ENCODE results near the gene NEGR1.

The NEGR1 gene

DNA sequence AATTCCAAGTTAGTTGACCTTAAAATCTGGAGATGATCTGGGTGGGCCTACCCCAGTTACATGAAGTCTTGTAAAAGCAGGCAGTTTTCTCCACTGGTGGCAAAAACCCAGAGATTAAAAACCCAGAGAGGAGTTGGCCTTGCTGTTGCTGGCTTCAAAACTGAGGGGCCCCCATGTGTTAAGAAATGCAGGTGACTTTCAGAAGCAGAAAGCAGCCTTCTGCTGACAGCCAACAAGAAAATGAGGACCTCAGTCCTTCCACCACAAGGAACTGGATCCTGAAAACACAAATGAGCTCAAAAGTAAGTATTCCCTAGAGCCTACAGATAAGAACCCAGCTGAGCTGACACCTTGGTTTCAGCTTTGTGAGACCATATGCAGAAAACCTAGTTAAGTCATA, 857.8 kb downstream of the NEGR1 start:
- no peak for DNase-seq

DNA sequence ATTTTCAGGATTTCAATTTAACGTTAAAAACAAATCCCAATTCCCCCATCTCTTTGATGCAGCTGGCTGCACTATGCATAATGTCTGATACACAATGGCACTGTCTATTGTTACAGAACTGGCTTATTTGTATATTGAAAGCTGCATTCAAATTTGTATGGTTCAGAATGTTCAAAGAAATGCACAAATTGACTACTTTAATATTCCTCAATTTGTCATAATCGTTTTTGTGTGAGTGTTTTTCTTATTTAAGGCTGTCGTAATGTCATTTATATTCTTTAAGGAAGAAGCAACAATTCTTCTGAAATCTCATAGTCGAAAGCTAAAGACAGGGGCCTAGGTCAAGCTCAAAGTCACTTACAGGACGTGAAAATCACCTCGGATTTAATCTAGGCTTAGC, 860.1 kb downstream of the NEGR1 start:
- DNase-seq = no peak

DNA sequence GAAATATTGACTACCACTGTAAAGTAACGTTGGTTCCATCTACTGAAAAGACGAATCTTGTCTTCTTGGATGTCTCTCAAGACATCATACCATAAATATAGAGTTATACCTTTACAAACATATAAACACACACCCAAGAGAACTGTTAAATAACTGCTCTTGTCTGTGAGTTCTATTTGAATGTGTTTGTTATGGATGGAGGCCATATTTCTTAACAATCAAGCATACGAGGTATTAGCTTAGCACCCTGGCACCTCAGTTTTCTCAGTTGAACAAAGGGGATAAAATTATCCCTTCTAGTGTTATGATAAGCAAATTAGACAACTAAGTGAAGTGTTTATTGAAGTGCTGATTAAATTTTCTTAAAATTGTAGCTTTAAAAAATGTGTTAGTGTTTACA, 864.9 kb downstream of the NEGR1 start:
- DNase-seq = no peak

DNA sequence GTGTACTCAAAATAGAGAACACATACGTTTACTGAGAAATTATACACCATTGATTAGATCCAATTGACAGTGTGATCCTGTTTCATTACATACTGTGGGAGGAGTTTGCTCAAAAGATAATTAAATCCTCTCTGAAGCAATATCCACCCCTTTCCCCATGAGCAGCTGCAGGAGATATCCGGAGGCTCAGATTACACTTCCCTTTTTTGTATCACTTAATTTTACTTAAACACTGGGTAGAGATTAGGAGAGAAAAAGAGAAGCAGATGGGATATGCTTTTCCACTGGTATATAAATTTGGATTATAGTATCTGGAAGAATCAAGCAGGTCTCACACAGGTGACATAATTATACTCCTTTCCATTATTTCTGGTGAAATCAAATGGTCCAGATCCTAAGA, 868.2 kb downstream of the NEGR1 start:
- DNase-seq = peak; percentile 95

DNA sequence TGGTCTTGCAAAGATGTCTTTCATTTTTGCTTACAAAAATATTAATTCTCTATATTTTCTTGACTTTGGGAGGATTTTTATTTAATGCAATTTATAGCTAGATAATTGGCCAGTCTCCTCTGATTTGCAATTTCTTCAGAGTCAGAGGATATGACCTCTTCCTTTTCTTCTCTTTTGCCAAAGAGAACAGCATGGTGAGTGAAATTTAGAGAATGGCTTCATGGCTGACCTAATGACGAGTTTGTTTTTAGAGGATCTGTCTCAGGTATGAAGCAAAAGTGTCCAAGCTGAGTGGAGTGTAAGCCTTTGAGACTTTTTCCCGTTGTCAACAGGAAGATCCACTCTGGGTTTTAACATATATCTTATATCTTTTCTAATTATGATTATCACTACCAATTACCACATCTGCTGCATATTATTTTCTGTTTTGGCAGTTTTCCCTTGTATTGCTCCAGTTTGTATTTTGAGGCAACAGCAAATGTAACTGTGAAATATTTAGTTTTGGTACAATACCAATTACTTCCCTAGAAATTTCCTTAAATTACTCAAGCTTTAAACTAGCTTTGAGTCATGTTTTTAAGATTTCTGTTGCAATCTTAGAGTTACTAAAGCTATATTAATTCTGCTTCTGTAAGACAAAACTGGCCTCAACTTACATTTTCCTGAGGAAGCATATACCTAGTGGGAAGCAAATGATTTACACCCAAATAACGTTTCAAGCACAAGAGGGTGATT, 868.7 kb downstream of the NEGR1 start:
- DNase-seq = peak; percentile 87

DNA sequence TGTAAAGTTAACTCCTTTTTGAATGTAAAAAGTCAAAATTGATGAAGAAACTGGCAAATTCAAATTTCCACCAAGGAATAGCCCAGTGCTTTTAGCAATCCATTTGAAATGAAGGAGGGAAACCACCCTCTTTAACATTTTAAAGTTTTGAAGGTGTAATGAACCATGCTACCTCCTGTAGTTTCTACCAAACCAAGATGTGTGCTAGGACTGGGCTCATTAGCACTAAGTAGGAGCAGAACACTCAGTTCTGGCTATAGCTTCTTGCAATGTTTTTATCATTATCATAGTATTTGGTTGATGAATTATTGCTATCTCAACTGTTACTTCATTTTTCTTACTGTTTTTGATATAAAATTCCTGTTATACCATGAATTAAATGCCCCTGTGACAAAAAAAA, 882.3 kb downstream of the NEGR1 start:
- DNase-seq = no peak

DNA sequence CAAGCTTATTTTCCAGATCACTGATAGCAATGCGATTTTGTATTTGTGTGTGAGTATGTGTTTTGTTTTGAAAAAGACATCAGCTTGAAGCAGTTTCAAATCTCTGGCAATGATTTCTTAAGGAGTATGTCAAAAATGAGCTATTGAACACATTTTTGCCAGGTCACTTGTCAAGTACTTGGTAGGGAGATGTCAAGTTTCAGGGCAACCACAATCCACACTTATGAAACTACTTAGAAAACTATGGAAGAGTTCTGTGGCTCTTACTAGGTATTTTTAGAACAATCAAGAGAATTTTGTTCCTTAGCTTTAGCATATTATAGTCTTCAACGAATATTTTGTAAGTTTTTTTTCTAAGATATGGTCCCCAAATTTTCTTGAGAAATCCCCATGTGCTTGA, 882.7 kb downstream of the NEGR1 start:
- peak; percentile 80 for DNase-seq

DNA sequence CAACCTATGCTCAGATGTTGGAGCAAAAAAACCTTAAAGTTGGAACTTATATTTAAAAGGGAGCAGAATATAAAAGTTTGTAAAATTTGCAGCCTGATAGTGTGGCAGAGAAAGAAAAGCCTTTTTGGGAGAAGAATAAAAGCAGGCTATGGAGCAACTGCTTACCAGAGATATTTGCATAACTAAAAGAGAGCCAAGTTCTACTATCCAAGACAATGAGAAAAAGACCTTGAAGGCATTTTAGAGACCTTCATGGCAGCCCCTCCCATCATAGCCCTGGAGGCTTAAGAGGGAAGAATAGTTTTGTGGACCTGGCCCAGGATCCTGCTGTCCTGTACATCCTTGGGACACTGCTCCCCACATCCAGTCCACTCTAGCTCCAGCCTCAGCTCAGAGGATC, 889.0 kb downstream of the NEGR1 start:
- no peak for DNase-seq

DNA sequence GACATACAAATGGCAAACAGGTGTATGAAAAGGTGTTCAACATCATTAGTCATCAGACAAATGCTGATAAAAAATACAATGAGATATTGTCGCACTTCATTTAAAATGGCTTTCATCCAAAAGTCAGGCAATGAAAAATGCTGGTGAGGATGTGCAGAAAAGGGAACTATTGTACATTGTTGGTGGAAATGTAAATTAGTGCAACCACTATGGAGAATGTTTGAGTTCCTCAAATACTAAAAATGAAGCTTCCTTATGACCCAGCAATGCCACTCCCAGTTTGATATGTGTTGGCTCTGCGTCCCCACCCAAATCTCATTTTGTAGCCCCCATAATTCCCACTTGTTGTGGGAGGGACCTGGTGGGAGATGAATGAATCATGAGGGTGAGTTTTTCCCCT, 891.8 kb downstream of the NEGR1 start:
- DNase-seq = peak; percentile 79

DNA sequence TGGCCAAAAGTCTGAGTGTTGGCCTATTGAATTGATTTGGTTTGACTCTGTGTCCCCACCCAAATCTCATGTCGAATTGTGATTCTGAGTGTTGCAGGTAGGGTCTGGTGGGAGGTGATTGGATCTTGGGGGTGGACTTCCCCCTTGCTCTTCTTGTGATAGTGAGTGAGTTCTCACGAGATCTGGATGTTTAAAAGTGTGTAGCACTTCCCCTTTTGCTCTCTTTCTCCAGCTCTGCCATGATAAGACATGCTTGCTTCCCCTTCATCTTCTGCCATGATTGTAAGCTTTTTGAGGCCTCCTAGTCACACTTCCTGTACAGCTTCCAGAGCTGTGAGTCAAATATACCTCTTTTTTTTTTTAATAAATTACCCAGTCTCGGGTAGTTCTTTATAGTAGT, 904.5 kb downstream of the NEGR1 start:
- peak; percentile 66 for DNase-seq

DNA sequence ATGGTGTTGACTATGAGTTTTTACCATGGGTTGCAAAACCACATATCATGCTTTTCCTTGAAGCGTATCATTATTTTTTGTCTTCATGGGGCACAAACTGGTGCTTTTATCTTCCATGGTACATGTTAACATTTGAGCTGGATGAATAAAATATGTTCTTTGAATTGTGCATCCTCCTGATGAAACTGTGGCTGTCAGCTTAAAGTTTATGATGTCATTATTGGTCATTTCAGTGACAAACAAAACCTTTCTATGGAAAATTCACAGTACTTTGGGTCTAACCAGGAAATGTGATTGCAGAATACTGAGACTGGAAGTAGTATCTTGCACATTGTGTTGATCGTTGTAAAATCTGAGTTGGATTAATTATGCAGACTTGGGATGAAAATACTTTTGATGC, 909.8 kb downstream of the NEGR1 start:
- DNase-seq = no peak

DNA sequence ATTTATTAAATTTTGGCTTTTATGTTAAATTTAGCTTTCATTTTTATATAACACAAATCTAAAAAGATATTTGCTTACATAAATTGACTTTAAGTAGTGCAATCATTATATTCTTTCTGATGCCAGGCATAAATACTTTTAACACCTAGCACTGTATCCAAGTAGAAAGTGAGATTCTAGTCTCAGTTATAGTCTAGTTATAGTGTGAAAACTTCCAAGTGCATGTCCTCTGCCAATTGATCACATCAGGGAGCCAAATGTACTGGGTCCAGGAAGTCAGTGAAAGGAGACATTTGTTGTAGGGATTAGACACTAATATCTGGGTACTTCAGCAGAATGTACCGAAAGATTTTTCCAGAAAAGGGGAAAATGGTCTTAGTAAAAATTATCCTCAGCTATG, 910.8 kb downstream of the NEGR1 start:
- no peak for DNase-seq

DNA sequence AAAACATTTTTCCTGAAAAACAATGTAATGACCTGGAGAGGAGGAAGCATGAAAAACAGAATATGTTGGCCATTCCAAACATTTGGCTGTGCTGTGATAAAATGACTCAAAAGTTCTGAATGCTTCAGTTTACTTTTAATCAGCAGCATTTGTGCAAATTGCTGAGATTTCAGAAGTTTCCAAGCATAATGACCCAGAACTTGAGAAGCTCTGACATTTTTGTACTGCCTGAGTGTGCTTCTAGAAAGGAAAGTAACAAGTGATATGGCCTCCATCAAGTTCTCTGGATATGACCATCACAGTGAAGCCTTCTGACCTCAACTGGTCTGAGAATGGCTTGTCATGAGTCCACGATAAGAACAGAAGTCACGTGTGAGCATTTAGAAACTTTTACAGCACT, 918.1 kb downstream of the NEGR1 start:
- DNase-seq = no peak

DNA sequence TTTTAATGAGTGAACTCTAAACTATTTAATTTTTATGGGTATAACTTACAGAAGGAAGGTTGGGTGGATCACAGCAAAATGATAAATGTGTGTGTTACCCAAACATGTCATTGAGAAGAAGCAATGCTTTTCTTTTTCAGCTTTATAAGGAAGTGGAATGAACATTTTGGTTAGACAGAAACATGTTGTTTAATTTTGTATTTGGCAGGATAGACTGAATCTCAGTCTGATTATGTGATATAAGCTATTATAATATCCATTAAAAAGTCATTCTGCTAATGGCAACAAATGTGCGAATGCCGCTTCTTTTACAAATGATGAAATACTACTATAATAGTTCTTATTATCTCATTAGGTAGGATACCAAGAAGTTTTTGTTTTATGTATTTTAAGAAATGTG, 919.6 kb downstream of the NEGR1 start:
- no peak for DNase-seq

DNA sequence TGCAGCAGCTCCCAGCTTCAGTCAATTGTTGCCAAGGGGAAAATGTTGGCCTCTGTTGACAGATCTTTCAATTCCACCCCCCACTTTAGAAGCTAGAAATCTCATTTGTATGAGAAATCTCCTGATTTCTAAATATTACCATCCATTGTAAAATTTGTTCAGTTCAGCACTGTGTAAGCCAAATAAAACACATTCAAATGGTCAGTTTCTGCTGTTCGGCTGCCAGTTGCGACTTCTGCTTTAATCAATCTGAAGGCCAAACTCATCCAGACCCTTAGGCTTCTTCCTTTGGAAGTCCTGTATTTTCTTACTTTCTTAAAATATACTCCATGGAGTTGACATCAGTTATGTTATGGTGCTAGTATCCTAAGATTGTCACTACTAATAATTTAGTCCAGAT, 920.3 kb downstream of the NEGR1 start:
- DNase-seq = no peak

DNA sequence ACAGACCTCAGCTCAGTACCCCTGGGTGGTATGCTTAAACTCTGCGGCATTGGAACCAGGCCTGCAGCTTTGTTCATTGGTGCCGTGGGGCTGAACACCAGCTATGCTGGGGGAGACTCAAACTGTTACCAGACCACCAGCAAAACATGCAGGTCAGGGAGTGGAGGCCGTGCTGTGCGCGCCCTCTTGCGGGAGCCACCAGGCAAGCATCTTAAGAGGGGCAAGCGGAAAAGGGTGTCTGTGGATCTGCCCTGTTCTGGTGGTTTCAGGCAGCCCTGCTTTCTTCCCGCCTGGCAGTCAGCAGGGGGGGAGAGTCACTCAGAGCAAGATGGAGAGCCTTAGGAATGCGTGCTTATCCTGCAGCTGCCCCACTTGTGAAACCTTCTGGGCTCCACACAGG, 924.6 kb downstream of the NEGR1 start:
- no peak for DNase-seq

DNA sequence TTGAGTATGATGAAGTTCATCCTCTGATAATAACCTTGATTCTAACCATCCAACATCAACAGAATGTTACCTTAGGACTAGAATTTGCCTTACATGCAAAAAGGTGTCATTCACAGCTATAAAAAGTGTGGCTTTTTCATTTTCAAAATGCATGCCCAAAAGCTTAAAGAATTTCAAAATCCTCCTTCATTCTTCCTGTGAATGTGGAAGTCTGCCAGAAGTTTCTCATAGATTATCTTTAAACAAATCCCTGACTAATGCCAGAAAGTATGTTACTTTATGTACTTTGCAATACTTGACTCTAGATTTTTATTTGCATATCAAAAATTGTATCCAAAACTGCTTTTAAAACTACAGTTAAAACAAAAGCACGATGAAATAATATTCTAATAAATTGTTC, 930.9 kb downstream of the NEGR1 start:
- no peak for DNase-seq

DNA sequence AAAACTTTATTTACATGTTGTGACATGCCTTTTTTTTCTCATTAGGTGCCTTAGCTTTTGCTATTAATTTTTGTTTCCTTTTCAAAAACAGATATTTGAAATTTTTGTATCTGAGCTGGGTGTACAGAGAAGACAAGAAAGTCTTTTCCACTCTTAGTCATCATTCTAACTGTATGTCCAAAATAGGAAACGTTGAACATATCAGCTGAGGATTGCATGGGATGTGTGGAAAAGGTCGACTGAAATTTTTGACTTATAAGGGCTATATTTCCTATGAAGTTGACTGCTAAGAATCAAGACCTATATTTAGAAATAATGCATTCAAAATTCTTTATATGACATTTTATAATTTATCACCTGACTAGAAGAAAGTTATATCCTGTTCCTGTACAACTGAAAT, 931.5 kb downstream of the NEGR1 start:
- no peak for DNase-seq

DNA sequence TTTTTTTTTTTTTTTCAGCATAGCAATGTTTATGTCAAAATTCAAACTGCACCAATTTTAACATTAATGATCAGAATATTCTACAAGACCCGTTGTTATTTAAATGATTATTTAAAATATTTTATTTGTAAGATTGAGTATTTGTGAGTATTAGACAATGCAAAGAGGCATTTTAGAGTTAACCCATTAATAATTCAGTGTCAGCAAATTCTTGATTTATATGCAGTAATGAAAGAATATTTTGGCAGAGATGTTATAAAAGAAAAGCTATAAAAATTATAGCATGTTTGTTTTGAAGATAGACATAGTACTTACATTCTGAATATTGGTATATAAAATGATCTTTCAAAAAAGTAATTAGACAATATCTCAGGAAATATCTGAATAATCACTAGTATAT, 932.0 kb downstream of the NEGR1 start:
- no peak for DNase-seq
